Uterus (tissue), 2 donors: ENCODE data around the gene OSTM1.

ENCODE experiments used
- CTCF ChIP-seq, 4 experiments: fragments of 200-600 bp in 2 of 4; fragments of 450-650 bp in 2 of 4; sonication (generic) in 2 of 4; IDR thresholded peaks; one replicate each; pipeline ENCODE4 v1.5.1; 2016 to 2019; ENCODE audit warnings: antibody characterized with exemption in 4 of 4, mild to moderate bottlenecking in 2 of 4, moderate library complexity in 1 of 4
- POLR2A ChIP-seq, 2 donors: fragments of 450-650 bp; IDR thresholded peaks; one replicate each; pipeline ENCODE4 v1.6.1; 2016; ENCODE audit warnings: antibody characterized with exemption in 2 of 2, mild to moderate bottlenecking in 1 of 2, moderate library complexity in 1 of 2

- no peak for TF ChIP-seq CTCF (IDR thresholded peaks at IDR 0.05)
- no peak for TF ChIP-seq POLR2A (IDR thresholded peaks at IDR 0.05)
Observed at GRCh38 chr6:108121612-108122011, 47.1 kb upstream of the OSTM1 start.
